GM15510 (cell line): ENCODE results near the gene PLD4.

Source experiments
- POLR2A ChIP-seq: IDR thresholded peaks from 3 replicates; pipeline ENCODE4 v1.6.1; 2011; ENCODE audit warnings: borderline replicate concordance; ENCODE audit not compliant: insufficient read length; ENCODE audit errors: extremely low read depth

The PLD4 gene

DNA sequence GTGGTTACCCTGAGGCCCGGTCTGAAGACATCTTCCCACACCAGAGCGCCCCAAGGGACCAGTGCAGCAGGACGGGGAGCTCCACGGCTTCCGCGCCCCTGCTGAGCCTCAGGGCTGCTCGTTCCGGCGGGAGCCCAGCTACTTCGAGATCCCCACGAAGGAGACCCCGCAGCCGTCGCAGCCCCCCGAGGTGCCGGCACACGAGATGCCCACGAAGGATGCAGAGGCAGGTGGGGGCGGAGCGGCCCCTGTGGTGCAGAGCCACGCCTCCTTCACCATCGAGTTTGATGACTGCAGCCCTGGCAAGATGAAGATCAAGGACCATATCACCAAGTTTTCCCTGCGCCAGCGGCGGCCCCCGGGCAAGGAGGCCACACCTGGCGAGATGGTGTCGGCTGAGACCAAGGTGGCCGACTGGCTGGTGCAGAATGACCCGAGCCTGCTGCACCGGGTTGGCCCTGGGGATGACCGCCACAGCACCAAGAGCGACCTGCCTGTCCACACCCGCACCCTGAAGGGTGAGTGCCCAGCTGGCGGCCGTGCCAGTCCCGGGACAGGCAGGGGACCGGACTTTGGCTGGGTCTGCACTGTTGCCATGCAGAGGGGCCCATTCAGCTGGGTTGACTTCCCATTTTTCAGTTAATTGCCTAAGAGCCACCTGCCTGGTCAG, 41.6 kb upstream of the PLD4 start:
- TF ChIP-seq POLR2A = no peak

DNA sequence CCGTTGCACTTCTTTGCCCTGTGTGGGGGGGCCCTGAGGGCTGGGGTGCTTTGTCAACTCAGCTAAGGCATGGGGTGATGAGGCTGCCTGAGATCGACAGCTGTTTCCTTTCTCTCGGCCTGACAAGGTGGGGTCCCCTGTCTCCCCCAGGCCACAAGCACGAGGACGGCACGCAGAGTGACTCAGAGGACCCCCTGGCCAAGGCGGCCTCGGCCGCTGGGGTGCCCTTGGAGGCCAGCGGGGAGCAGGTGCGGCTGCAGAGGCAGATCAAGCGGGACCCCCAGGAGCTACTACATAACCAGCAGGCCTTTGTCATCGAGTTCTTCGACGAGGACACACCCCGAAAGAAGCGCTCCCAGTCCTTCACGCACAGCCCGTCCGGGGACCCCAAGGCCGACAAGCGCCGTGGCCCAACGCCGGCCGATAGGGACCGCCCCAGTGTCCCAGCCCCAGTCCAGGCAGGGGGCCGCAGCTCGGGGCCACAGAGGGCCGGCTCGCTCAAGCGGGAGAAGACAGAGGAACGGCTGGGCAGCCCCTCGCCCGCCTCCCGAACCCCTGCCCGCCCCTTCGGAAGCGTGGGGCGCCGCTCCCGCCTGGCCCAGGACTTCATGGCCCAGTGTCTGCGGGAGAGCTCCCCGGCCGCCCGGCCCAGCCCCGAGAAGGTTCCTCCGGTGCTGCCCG, 40.9 kb upstream of the PLD4 start:
- no peak for TF ChIP-seq POLR2A

DNA sequence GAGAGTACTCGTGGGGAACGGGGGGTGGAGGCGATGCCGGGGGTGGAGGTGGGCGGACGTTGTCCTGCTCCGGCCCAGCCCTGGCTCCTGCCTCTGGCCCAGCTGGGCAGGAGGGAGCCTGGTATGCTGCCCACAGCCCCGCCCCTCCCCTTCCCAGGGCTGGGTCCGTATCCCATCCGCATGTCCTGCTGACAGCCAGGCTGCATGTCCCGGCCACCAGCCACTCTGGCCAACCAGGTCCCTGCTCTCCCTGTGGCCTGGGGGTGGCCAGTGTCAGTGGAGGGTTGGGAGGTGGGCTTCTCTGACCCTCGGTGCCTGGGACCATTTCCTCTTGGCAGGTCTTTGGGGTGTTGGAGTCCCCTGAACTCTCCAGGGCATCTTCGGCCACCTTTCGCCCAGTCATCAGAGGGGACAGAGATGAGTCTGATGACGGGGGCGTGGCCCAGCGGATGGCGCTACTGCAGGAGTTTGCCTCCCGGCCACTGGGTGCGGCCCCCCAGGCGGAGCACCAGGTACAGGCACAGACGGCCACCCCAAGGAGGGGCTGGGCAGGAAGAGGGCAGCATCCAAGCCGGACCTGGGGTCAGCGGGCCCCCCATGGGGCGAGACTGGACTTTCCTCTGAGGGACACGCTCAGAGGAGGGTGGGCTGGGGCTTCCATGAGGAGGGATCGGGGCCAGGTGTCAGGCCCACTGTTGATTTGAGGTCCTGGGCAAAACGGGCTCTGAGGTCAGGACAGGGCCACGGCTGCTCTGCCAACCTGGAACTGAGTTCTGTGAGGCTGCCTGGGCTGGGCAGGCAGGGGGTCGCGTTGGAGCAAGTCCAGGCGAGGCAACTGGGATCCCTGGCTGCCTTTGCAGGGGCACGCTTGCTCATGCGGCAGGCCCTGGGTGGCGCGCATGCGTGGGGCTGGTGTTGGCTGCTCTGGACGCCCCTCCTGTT, 39.4 kb upstream of the PLD4 start:
- TF ChIP-seq POLR2A = no peak

DNA sequence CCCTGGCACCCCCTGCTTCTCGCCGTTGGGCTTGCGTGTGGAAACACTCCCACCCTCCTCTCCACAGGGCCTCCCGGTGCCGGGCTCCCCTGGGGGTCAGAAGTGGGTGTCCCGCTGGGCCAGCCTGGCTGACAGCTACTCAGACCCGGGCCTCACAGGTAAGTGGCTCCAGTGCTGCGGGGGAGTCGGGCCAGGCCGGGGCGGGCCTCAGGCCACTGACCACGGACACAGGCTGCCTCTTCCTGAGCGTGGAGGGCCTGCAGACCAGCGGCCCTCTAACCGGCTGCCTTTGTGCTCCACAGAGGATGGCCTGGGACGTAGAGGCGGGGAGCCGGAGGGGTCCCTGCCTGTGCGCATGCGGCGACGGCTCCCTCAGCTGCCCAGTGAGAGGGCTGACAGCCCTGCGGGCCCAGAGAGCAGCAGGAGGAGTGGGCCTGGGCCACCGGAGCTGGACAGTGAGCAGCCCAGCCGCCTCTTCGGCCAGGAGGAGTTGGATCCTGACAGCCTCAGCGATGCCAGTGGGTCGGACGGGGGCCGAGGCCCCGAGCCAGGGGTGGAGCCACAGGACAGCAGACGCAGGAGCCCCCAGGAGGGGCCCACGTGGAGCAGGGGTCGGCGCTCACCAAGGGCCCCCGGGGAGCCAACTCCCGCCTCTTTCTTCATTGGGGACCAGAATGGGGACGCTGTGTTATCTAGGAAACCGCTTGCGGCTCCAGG, 38.5 kb upstream of the PLD4 start:
- TF ChIP-seq POLR2A = no peak

DNA sequence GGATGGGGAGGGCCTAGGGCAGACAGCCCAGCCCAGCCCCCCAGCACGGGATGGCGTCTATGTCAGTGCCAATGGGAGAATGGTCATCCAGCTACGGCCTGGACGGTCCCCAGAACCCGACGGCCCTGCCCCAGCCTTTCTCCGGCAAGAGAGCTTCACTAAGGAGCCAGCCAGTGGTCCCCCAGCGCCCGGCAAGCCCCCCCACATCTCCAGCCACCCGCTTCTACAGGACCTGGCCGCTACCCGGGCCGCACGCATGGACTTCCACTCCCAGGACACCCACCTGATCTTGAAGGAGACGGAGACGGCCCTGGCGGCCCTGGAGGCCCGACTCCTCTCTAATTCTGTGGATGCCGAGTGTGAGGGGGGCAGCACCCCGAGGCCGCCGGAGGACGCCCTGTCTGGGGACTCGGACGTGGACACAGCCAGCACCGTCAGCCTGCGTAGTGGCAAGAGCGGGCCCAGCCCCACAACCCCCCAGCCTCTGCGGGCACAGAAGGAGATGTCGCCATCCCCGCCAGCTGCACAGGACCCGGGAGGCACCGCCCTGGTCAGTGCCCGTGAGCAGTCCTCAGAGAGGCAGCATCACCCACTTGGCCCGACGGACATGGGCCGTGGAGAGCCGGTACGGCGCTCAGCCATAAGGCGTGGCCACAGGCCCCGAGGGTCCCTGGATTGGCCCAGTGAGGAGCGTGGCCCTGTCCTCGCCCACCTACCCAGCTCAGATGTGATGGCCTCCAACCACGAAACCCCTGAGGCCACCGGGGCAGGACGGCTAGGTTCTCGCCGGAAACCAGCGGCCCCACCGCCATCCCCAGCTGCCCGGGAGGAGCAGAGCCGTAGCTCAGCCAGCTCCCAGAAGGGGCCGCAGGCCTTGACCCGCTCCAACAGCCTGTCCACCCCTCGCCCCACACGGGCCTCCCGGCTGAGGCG, 37.7 kb upstream of the PLD4 start:
- no peak for TF ChIP-seq POLR2A

DNA sequence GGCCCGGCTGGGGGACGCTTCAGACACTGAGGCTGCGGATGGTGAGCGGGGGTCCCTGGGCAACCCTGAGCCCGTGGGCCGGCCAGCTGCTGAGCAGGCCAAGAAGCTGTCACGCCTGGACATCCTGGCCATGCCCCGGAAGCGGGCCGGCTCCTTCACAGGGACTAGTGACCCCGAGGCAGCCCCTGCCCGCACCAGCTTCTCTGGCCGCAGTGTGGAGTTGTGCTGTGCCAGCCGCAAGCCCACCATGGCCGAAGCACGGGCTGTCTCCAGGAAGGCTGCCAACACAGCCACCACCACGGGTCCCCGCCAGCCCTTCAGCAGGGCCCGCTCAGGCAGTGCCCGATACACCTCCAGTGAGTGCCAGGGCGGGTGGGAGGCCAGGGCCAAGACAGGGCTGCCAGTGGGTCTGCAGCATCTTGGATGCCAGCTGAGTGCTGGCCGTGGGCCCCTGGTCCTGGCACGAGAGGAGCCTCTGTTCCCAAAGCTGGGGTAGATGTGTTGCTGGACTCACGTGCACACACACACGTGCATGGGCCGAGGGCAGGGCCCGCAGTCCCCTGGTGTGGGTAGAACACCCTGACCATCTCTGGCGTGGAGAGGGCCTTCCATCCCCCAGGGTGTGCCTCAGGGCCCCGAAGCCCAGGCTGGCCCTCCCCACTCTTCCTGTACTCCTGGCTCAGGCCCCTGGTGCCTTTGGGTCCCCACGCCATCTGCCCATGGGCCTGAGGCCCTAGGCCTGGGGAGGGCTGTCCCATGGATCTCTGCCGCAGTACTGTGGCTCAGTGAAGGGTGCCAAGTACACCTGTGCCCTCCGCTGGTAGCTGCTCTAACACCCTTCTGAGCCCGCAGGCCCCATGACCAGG, 36.8 kb upstream of the PLD4 start:
- no peak for TF ChIP-seq POLR2A

DNA sequence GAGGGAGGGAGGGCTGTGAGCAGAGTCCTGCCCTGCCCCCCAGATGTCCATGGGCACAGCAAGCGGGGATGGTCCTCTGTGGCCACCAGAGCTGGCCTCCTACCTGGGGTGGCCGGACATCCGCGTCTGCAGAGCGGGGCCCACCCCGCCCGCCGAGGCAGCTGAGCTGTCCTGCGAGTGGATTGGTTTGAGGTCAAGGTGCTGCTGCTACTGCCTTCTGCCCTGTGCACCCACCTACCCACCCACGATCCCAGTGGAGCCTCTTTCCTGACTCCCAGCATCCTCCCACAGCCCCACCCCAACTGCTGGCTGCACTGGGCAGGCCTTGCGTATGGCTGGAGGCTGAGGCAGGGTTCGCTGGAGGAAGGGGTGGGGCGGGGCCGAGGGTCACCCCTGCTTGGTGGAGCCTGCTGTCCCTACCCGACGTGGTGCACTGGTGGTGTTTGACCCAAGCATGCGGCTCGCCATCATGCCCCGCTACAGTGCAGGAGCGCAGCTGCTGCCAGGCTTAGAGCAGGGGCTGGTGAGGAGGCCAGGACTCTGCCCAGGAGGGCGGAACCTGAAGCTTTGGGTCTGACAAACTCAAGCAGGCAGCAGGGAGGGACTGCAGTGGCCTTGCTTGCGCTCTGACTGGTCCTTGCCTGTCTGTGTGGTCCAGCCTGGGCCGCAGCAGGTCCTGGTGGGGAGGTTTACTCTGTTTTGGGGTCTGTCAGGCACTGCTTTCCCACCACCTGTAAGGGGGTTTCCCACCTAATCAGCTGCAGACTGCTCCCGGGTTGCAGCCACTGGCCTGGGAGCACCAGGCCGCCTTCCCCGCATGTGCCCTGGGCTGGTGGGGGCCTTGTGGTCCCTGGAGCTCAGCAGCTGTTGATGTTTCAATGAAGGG, 35.9 kb upstream of the PLD4 start:
- TF ChIP-seq POLR2A = no peak

DNA sequence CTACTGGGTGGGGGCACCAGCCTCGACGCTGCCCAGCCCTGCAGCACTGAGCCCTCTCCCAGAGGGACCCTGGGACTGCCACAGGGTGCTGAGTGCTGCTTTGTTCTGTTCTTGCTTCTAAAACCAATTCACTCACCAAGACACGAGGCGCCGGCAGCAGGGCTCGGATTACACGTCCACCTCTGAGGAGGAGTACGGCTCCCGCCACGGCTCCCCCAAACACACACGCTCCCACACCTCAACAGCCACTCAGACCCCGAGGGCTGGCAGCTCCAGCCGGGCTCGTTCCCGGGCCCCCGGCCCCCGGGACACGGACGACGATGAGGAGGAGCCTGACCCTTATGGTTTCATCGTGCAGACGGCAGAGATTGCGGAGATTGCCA, 35.3 kb upstream of the PLD4 start:
- no peak for TF ChIP-seq POLR2A

DNA sequence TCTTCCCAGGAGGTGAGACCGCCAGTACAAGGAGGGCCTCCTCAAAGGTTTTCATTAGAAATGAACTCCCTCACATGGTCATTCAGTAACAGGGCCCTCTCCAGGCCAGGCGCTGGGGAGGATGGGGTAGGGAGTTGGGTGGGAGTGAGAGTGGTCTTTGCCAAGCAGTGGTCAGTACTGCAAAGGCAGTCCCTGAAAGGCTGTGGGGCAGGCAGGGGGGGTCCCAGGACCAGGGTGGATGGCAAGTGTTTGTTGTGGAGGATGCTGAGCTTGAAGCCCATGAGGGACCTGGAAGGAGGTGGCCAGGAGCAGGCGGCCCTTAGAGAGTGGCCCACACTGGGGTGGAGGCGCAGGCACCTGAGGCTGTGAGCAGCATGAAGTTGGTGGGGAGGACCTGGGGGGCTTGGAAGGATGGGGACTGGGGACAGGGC, 33.5 kb upstream of the PLD4 start:
- no peak for TF ChIP-seq POLR2A

DNA sequence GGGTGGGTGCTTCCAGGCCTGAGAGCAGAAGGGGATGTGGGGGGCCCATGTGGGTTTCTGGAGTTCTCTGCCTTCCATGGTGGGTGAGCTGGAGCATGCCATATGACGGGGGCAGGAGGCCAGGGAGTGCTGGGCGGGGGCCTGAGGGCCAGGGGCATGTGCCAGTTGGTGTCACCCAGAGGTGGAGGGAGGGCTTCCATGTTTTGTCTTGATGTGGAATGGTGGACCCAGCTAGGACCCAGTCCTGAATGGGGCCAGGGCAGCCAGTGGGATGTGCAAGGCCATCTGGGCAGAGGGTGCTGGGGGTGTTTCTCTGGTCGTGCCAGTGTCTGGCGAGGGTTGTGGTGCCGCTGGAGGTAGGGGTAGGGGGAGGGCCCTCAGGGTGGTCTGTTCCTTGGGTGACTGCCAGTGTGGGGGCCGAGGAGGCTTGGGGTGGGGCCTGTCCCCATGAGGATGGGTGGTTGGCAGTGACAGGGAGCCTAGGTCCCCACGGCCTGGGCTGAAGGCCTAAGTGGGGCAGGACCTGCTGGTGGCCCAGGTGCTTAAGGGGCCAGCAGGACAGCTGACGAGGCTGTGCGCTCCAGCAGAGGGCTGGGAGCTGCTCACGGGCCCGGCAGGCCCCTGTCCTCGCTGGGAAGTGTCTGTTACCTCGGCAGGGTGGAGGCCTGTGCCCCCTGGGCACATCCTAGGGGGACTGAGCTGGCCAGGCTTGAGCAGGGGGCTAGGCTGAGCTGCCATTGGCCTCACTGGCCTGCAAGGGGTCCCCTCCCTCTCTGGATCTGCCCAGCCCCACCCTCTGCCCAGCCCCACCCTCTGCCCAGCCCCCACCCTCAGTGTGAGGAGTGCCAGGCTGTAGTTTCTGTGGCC, 32.8 kb upstream of the PLD4 start:
- no peak for TF ChIP-seq POLR2A

DNA sequence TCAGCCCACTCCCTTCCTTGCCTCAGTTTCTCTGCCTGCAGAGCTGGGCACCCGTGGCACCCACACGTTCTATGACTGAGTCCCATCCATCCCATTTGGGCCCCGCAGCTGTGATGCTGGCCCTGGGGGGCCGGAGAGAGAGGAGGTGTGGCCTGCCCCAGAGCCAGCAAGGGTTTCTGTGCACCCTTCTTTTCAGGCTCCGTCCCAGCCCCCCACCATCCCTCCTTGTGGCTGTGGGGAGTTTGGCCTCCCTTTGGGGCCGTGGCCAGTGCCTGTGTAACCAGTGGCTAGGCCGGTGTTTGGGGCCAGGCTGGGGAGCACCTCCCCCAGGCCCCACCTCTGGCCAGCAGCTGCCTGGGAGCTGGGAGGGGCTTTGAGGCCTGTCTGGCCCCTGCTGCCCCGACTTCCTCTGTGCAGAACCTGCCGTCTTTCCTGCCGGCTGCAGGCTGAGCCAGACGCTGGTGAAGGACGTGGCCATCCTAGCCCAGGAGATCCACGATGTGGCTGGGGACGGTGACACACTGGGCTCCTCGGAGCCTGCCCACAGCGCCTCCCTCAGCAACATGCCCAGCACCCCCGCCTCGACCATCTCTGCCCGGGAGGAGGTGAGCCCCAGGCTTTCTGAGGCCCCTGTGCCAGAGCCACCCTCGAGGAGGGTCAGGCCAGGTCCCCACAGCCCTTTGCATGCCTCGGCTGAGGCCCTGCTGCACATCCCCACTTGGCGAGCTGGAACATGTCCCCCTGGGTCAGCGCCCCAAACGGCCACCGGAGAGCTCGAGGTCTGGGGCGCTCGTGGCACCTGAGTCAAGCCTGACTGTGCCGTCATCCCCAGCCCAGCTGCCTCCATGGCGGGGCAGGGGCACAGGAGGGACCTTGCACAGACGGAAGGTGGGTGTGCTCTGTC, 31.9 kb upstream of the PLD4 start:
- TF ChIP-seq POLR2A = no peak
